Measurements from ENCODE around the gene ITPKA. TPM values are rescaled to one million over a fixed set of nuclear protein-coding genes. Genes with fewer than 3 reads are reported as not detected.
A peak's percentile ranks its signal among the peaks of the same experiment; 100 is the strongest.

Gene ITPKA
- under 1 TPM in 1 of 2 donors, not detected in 1; 0.90 TPM for total RNA-seq

- Histone ChIP-seq H3K36me3 (no peaks in the 10 kb centered on the region), H3K4me3 (peak within 1 kb of the TSS; percentile 57 to 62), H3K9me3 (no peaks in the 10 kb centered on the region), H3K4me1 (peaks cover 0 to 34% of the 10 kb centered on the region in 2 donors), H3K27ac (peak within 1 kb of the TSS; percentile 39 to 57), H3K27me3 (no peaks in the 10 kb centered on the region)
- TF ChIP-seq CTCF (IDR thresholded peaks at IDR 0.05), result no peak
- DNase-seq (ENCODE audit: low spot score), result peak; percentile 71
These were observed at the start of gene ITPKA for GRCh38 chr15:41493205-41493901. TSS of gene ITPKA (plus strand) at chr15:41493874. CDS start at chr15:41493928, 54 bp downstream.

- TF ChIP-seq CTCF (IDR thresholded peaks at IDR 0.05), result no peak
These were observed 48.3 kb upstream of the ITPKA start for GRCh38 chr15:41445399-41445798.

GRCh38 chr15:41462084-41462795, 31.4 kb upstream of the ITPKA start:
- Histone ChIP-seq H3K4me1 (no peaks in the 10 kb centered on the region), H3K36me3 (peaks cover 35% of the 10 kb centered on the region), H3K9me3 (no peaks in the 10 kb centered on the region), H3K27ac (no peak overlapping the region), H3K27me3 (no peaks in the 10 kb centered on the region), H3K4me3 (no peak overlapping the region)
- no peak for TF ChIP-seq CTCF (IDR thresholded peaks at IDR 0.05)
- DNase-seq (ENCODE audit: low spot score), result no peak

More at GRCh38 chr15:41445399-41445798, 48.3 kb upstream of the ITPKA start:
- Histone ChIP-seq H3K4me3 (no peak overlapping the region), H3K4me1 (no peaks in the 10 kb centered on the region), H3K27me3 (no peaks in the 10 kb centered on the region), H3K9me3 (no peaks in the 10 kb centered on the region), H3K36me3 (peaks cover 2% of the 10 kb centered on the region), H3K27ac (no peak overlapping the region)
- DNase-seq (ENCODE audit: low spot score), result no peak

GRCh38 chr15:41464889-41465580, 28.6 kb upstream of the ITPKA start:
- no peak for DNase-seq (ENCODE audit: low spot score)
- Histone ChIP-seq H3K36me3 (peaks cover 31% of the 10 kb centered on the region), H3K9me3 (no peaks in the 10 kb centered on the region), H3K4me3 (no peak overlapping the region), H3K27me3 (no peaks in the 10 kb centered on the region), H3K4me1 (no peaks in the 10 kb centered on the region), H3K27ac (no peak overlapping the region)
- no peak for TF ChIP-seq CTCF (IDR thresholded peaks at IDR 0.05)

GRCh38 chr15:41465822-41466421, 27.8 kb upstream of the ITPKA start:
- H3K36me3 ChIP-seq, result peaks cover 37% of the 10 kb centered on the region
- H3K27me3 ChIP-seq, result no peaks in the 10 kb centered on the region
- no peak overlapping the region for H3K4me3 ChIP-seq
- no peaks in the 10 kb centered on the region for H3K9me3 ChIP-seq
- no peak overlapping the region for H3K27ac ChIP-seq
- no peaks in the 10 kb centered on the region for H3K4me1 ChIP-seq
- DNase-seq (ENCODE audit: low spot score), result no peak
- peak; percentile 44 to 76 for TF ChIP-seq CTCF (IDR thresholded peaks at IDR 0.05)

Measured in right atrium auricular region (tissue), 2 donors.